Heart left ventricle (tissue), 16 donors: ENCODE measurements around the gene SLC5A10. TPM values are rescaled to one million over a fixed set of nuclear protein-coding genes. Genes with fewer than 3 reads are reported as not detected.

ENCODE experiments used
- ATAC-seq, 4 donors: fragments of 200-7000 bp; cut with Tn5 transposase; one replicate each; pipeline ENCODE4 v1.9.1; 2020 to 2022; ENCODE audit warnings: moderate library complexity in 4 of 4, mild to moderate bottlenecking in 3 of 4, moderate number of reproducible peaks in 1 of 4
- DNase-seq, 5 donors: peaks; one replicate each; pipeline ENCODE4 v3.0.0-alpha.2; 2020
- H3K27ac ChIP-seq, 12 donors: fragments of 200-600 bp; sonication (generic) in 4 of 12; one replicate each; pipeline versions ENCODE4 v1.5.0 to v1.8.0; 2016 to 2022; ENCODE audit warnings: mild to moderate bottlenecking in 2 of 12
- H3K27me3 ChIP-seq, 9 donors: fragments of 200-600 bp; sonication (generic) in 2 of 9; one replicate each; pipeline versions ENCODE4 v1.5.1 to v1.8.0; 2016 to 2022; ENCODE audit warnings: mild to moderate bottlenecking in 3 of 9
- H3K36me3 ChIP-seq, 9 donors: fragments of 200-600 bp; sonication (generic) in 2 of 9; one replicate each; pipeline versions ENCODE4 v1.5.0 to v1.8.0; 2018 to 2022; ENCODE audit warnings: mild to moderate bottlenecking in 2 of 9
- H3K4me1 ChIP-seq, 12 donors: fragments of 200-600 bp; sonication (generic) in 4 of 12; one replicate each; pipeline versions ENCODE4 v1.5.0 to v1.8.0; 2016 to 2022; ENCODE audit warnings: mild to moderate bottlenecking in 3 of 12
- H3K4me3 ChIP-seq, 12 donors: fragments of 200-600 bp; sonication (generic) in 4 of 12; one replicate each; pipeline versions ENCODE4 v1.5.0 to v1.8.0; 2017 to 2022; ENCODE audit warnings: mild to moderate bottlenecking in 9 of 12, moderate library complexity in 4 of 12
- H3K9me3 ChIP-seq, 12 donors: fragments of 200-600 bp; sonication (generic) in 4 of 12; one replicate each; pipeline versions ENCODE4 v1.5.0 to v1.8.0; 2016 to 2022; ENCODE audit warnings: mild to moderate bottlenecking in 1 of 12
- CTCF ChIP-seq, 12 donors: fragments of 200-600 bp; sonication (generic) in 4 of 12; IDR thresholded peaks; one replicate each; pipeline versions ENCODE4 v1.5.0 to v1.8.0; 2018 to 2022; ENCODE audit warnings: antibody characterized with exemption in 12 of 12, mild to moderate bottlenecking in 5 of 12
- POLR2A ChIP-seq, 2 donors: fragments of 450-650 bp; IDR thresholded peaks; one replicate each; pipeline ENCODE4 v1.6.1; 2017; ENCODE audit warnings: antibody characterized with exemption in 2 of 2, mild to moderate bottlenecking in 2 of 2, moderate library complexity in 2 of 2
- WGBS, 4 donors: extraction: QIAGEN DNeasy Blood & Tissue Kit in 2 of 4; methylation state at CpG; one replicate each; pipeline versions ENCODE4 v1.1.5 to v1.1.7; 2013 to 2018; 5-methylcytosine and 5-hydroxymethylcytosine counted together
- intact Hi-C, 10 donors: fragments of 100-400 bp; cut with DNase I; formaldehyde crosslinking; loops; one replicate each; pipeline versions ENCODE4 v1.11.1 to v1.14.2; 2022
- polyA plus RNA-seq, 2 donors: library from polyadenylated mRNA; stranded (reverse); fragments of 200-250 nt; gene quantifications; one replicate each; pipeline ENCODE4 v1.2.3, GENCODE V29; 2013
- total RNA-seq, 9 donors: library from RNA; depleted of rRNA in 2 of 9; stranded (reverse); fragments of >200 nt in 2 of 9; fragmentation: NEBNext Ultra II Directional in 3 of 9; extraction: Animal tissue kit (Norgen Biotek cat#: 25700) in 3 of 9; gene quantifications; one replicate each; pipeline versions ENCODE4 v1.1.0 to v1.2.4, GENCODE V29; 2016 to 2023
- donor health status: ischemic (EF 13 %, LVEDD 7.1; RV severe dilation, severe dysfunction).
- donor health status: healthy with polysubstance abuse.
- donor health status: DM: no; HTN: yes; CAD: no.
- donor health status: DM: no; HTN: no; CAD: no.
- donor health status: ischemic (EF 25% LVEDD 6.9; RV normal size, moderate dysfunction).
- donor health status: ischemic (EF 25% LVEDD 5.7; RV mildly dilated, moderate dysfunction).
- donor health status: healthy.
- donor health status: DM: yes; HTN: yes; CAD: no.
- donor health status: ischemic (EF 35%, LVEDD 5.7; RV mildly dilated, moderate dysfunction).
- donor health status: nonischemic (EF 11% LVEDD 7.7; RV severe dilation, severe dysfunction).
- donor health status: DM: yes; HTN: yes; CAD: no.
- donor health status: PGD.
- donor health status: ischemic (EF 29% LVEDD 5.4; RV normal size, mild dysfunction).
- donor health status: nonischemic (EF 23%, LVEDD 6.1; RV moderate dilation, normal function).

Gene SLC5A10
- total and polyA plus RNA-seq, 11 donors, result 0.04 to 0.31 (median 0.09) TPM; not detected in 7

GRCh38 chr17:18990331-18990730, 38.4 kb downstream of the SLC5A10 start:
- Histone ChIP-seq H3K27ac (no peak overlapping the region), H3K36me3 (no peaks in the 10 kb centered on the region), H3K4me1 (peaks cover 0 to 9% (median 0%) of the 10 kb centered on the region in 12 donors), H3K9me3 (peaks cover 0 to 8% (median 2%) of the 10 kb centered on the region in 12 donors), H3K4me3 (no peak overlapping the region), H3K27me3 (no peaks in the 10 kb centered on the region)
- no peak for DNase-seq
- no peak for ATAC-seq
- 92 to 98% (median 93%) methylated on average over 4 to 6 of the region's 6 CpGs for WGBS, 4 donors
- TF ChIP-seq CTCF (IDR thresholded peaks at IDR 0.05) (no peak), POLR2A (IDR thresholded peaks at IDR 0.05) (no peak)
- intact Hi-C loops, result no loop called here

- DNase-seq, result no peak
- Histone ChIP-seq H3K36me3 (no peaks in the 10 kb centered on the region), H3K4me3 (no peak overlapping the region), H3K4me1 (peaks cover 0 to 9% (median 0%) of the 10 kb centered on the region in 12 donors), H3K9me3 (peaks cover 0 to 18% (median 4%) of the 10 kb centered on the region in 12 donors), H3K27ac (no peak overlapping the region), H3K27me3 (no peaks in the 10 kb centered on the region)
- intact Hi-C loops, result no loop called here
- ATAC-seq, result no peak
- 87 to 94% (median 93%) methylated on average over 12 to 20 of the region's 20 CpGs for WGBS, 4 donors
- TF ChIP-seq POLR2A (IDR thresholded peaks at IDR 0.05), result no peak
- TF ChIP-seq CTCF (IDR thresholded peaks at IDR 0.05), result no peak
Observed at GRCh38 chr17:18991531-18992315, 39.8 kb downstream of the SLC5A10 start.

GRCh38 chr17:18992454-18993130, 40.6 kb downstream of the SLC5A10 start:
- 77 to 87% (median 82%) methylated on average over 14 to 22 of the region's 22 CpGs for whole genome bisulfite sequencing, 4 donors
- Histone ChIP-seq H3K9me3 (peaks cover 0 to 18% (median 4%) of the 10 kb centered on the region in 12 donors), H3K27ac (no peak overlapping the region), H3K4me1 (peaks cover 0 to 9% (median 0%) of the 10 kb centered on the region in 12 donors), H3K27me3 (no peaks in the 10 kb centered on the region), H3K36me3 (no peaks in the 10 kb centered on the region), H3K4me3 (no peak overlapping the region)
- ATAC-seq (no peak), DNase-seq (no peak)
- TF ChIP-seq POLR2A (IDR thresholded peaks at IDR 0.05), result no peak
- no peak for TF ChIP-seq CTCF (IDR thresholded peaks at IDR 0.05)
- intact Hi-C loops, result no loop called here

GRCh38 chr17:18993905-18994526, 42.1 kb downstream of the SLC5A10 start:
- peaks cover 0 to 18% (median 4%) of the 10 kb centered on the region in 12 donors for H3K9me3 ChIP-seq
- ATAC-seq (no peak), DNase-seq (no peak)
- H3K4me1 ChIP-seq, result peaks cover 0 to 9% (median 0%) of the 10 kb centered on the region in 12 donors
- no peak overlapping the region for H3K27ac ChIP-seq
- 76 to 81% (median 79%) methylated on average over 16 of the region's 16 CpGs for WGBS, 4 donors
- TF ChIP-seq CTCF (IDR thresholded peaks at IDR 0.05) (no peak), POLR2A (IDR thresholded peaks at IDR 0.05) (no peak)
- no peaks in the 10 kb centered on the region for H3K36me3 ChIP-seq
- no peaks in the 10 kb centered on the region for H3K27me3 ChIP-seq
- intact Hi-C loops, result no loop called here
- H3K4me3 ChIP-seq, result no peak overlapping the region
